ENCODE measurements around the gene TRIM64C. TPM values are rescaled to one million over a fixed set of nuclear protein-coding genes. Genes with fewer than 3 reads are reported as not detected.
"Not testable (repeated sequence)": the region's sequence is repeated elsewhere in the genome, so short reads cannot be mapped to it uniquely, and the experiment has no call there.

Gene TRIM64C
- total RNA-seq, 1 experiment from 2014 or later = not detected

GRCh38 chr11:49069897-49070296 is 11.0 kb upstream of the TRIM64C start:
- peaks cover 90 to 91% of the 10 kb centered on the region in 2 experiments for H3K9me3 Mint-ChIP-seq
- not testable (repeated sequence) for H2AFZ ChIP-seq (ENCODE audit: low read length); H3K4me1 ChIP-seq (ENCODE audit: insufficient read depth, low read length); H4K5ac ChIP-seq (ENCODE audit: insufficient read length, low read depth, low read length); H2BK12ac ChIP-seq (ENCODE audit: insufficient read length, low read depth, low read length); H2BK15ac ChIP-seq (ENCODE audit: low read depth, low read length); H3K79me1 ChIP-seq (ENCODE audit: insufficient read depth, low read depth, low read length, poor library complexity, severe bottlenecking); H3K4me3 Mint-ChIP-seq; H3K27me3 Mint-ChIP-seq (ENCODE audit: low read depth); H3T11ph ChIP-seq (ENCODE audit: low read length); H3K4ac ChIP-seq (ENCODE audit: low read depth, low read length); H2BK120ac ChIP-seq (ENCODE audit: low read depth, low read length, poor library complexity, severe bottlenecking); H3K23me2 ChIP-seq (ENCODE audit: insufficient read length, low read depth, low read length, poor library complexity, severe bottlenecking); H3K27me3 ChIP-seq (ENCODE audit: insufficient read depth, low read length); H3K27ac ChIP-seq (ENCODE audit: insufficient read length, low read depth, low read length); H3K27ac Mint-ChIP-seq; H2BK20ac ChIP-seq (ENCODE audit: low read depth, low read length, poor library complexity, severe bottlenecking); H3K23ac ChIP-seq (ENCODE audit: insufficient read length, low read depth, low read length); H3K4me1 Mint-ChIP-seq; H3K4me2 ChIP-seq (ENCODE audit: insufficient read depth, insufficient read length, low read length); H3K79me2 ChIP-seq (ENCODE audit: insufficient read depth, low read length); H3K18ac ChIP-seq (ENCODE audit: insufficient read length, low read depth, low read length); H3K56ac ChIP-seq (ENCODE audit: insufficient read length, low read depth, low read length); DNase-seq; H2BK5ac ChIP-seq (ENCODE audit: insufficient read length, low read length); H3K14ac ChIP-seq (ENCODE audit: insufficient read depth, low read length); H2AK5ac ChIP-seq (ENCODE audit: insufficient read length, low read length); H4K91ac ChIP-seq (ENCODE audit: insufficient read length, low read depth, low read length); H3K9ac ChIP-seq (ENCODE audit: extremely low read depth, insufficient read length, low read length); H4K20me1 ChIP-seq (ENCODE audit: control insufficient read depth, insufficient read depth, insufficient read length); H4K8ac ChIP-seq (replicated peaks; ENCODE audit: insufficient read length, low read depth, low read length)
- WGBS (ENCODE audit: extremely low coverage, insufficient read length, low lambda C conversion rate) = no CpG with 5 or more reads among the region's 5 CpGs
- peaks cover 9 to 29% (median 15%) of the 10 kb centered on the region in 3 experiments; a peak in 6 of 7 replicates for H3K36me3 Mint-ChIP-seq (ENCODE audit: insufficient read depth in 1 of 3, low read depth in 3 of 3)
- H3K9me3 ChIP-seq (ENCODE audit: control insufficient read depth, low read depth, low read length) = peaks cover 56% of the 10 kb centered on the region

GRCh38 chr11:49049821-49050220 is 9.1 kb downstream of the TRIM64C start:
- WGBS (ENCODE audit: extremely low coverage, insufficient read length, low lambda C conversion rate) = no CpG with 5 or more reads among the region's 38 CpGs
- peaks cover 67 to 82% of the 10 kb centered on the region in 2 experiments for H3K9me3 Mint-ChIP-seq
- not testable (repeated sequence) for H3K56ac ChIP-seq (ENCODE audit: insufficient read length, low read depth, low read length); H2BK5ac ChIP-seq (ENCODE audit: insufficient read length, low read length); H2BK20ac ChIP-seq (ENCODE audit: low read depth, low read length, poor library complexity, severe bottlenecking); H3K23me2 ChIP-seq (ENCODE audit: insufficient read length, low read depth, low read length, poor library complexity, severe bottlenecking); H3K18ac ChIP-seq (ENCODE audit: insufficient read length, low read depth, low read length); H3K27me3 ChIP-seq (ENCODE audit: insufficient read depth, low read length); H3K27ac ChIP-seq (ENCODE audit: insufficient read length, low read depth, low read length); H3K4me3 Mint-ChIP-seq; H3K23ac ChIP-seq (ENCODE audit: insufficient read length, low read depth, low read length); H3K4me1 Mint-ChIP-seq; H3K4me2 ChIP-seq (ENCODE audit: insufficient read depth, insufficient read length, low read length); H3K27me3 Mint-ChIP-seq (ENCODE audit: low read depth); H4K91ac ChIP-seq (ENCODE audit: insufficient read length, low read depth, low read length); H2BK120ac ChIP-seq (ENCODE audit: low read depth, low read length, poor library complexity, severe bottlenecking); H3K4me1 ChIP-seq (ENCODE audit: insufficient read depth, low read length); H3T11ph ChIP-seq (ENCODE audit: low read length); H4K5ac ChIP-seq (ENCODE audit: insufficient read length, low read depth, low read length); H3K79me1 ChIP-seq (ENCODE audit: insufficient read depth, low read depth, low read length, poor library complexity, severe bottlenecking); H3K9ac ChIP-seq (ENCODE audit: extremely low read depth, insufficient read length, low read length); H3K4ac ChIP-seq (ENCODE audit: low read depth, low read length); H3K14ac ChIP-seq (ENCODE audit: insufficient read depth, low read length); H3K79me2 ChIP-seq (ENCODE audit: insufficient read depth, low read length); H3K27ac Mint-ChIP-seq; H2BK12ac ChIP-seq (ENCODE audit: insufficient read length, low read depth, low read length); H4K8ac ChIP-seq (replicated peaks; ENCODE audit: insufficient read length, low read depth, low read length); DNase-seq; H2AK5ac ChIP-seq (ENCODE audit: insufficient read length, low read length); H4K20me1 ChIP-seq (ENCODE audit: control insufficient read depth, insufficient read depth, insufficient read length); H2BK15ac ChIP-seq (ENCODE audit: low read depth, low read length); H2AFZ ChIP-seq (ENCODE audit: low read length)
- H3K9me3 ChIP-seq (ENCODE audit: control insufficient read depth, low read depth, low read length) = peaks cover 18% of the 10 kb centered on the region
- peaks cover 4 to 10% (median 7%) of the 10 kb centered on the region in 3 experiments; a peak in 6 of 7 replicates for H3K36me3 Mint-ChIP-seq (ENCODE audit: insufficient read depth in 1 of 3, low read depth in 3 of 3)

Measured in H9 (cell line).